Keratinocyte (primary cell): Measurements from ENCODE around the gene FBXL17. TPM values are rescaled to one million over a fixed set of nuclear protein-coding genes. Genes with fewer than 3 reads are reported as not detected.

ENCODE experiments used
- DNase-seq: peaks from one replicate; pipeline ENCODE4 v3.0.0-alpha.2; 2011; ENCODE audit warnings: low read depth, missing footprints, low spot score
- FAIRE-seq: peaks from 2 replicates; lab custom pipeline; 2011; peaks lifted over from hg19 to GRCh38; lab: Jason Lieb, UNC
- H2AFZ ChIP-seq: 2 replicates; pipeline ENCODE4 v1.6.0; 2012; ENCODE audit warnings: low read length, control low read depth, inconsistent platforms; ENCODE audit not compliant: control insufficient read depth
- H3K27ac ChIP-seq: 2 replicates; pipeline ENCODE4 v1.5.1; 2011; ENCODE audit warnings: low read length; ENCODE audit not compliant: control insufficient read depth, insufficient read depth
- H3K27me3 ChIP-seq: 3 replicates; pipeline ENCODE4 v1.6.0; 2011; ENCODE audit warnings: low read length; ENCODE audit not compliant: control insufficient read depth, insufficient read depth; ENCODE audit errors: extremely low read depth
- H3K36me3 ChIP-seq, 2 experiments: 2 replicates in 1 of 2; 3 replicates in 1 of 2; pipeline ENCODE4 v1.5.1; 2011; ENCODE audit warnings: low read length in 2 of 2, mild to moderate bottlenecking in 1 of 2; ENCODE audit not compliant: control insufficient read depth in 2 of 2, insufficient read depth in 2 of 2; ENCODE audit errors: extremely low read depth in 1 of 2
- H3K4me1 ChIP-seq: 3 replicates; pipeline ENCODE4 v1.5.1; 2011; ENCODE audit warnings: low read length; ENCODE audit not compliant: control insufficient read depth, insufficient read depth; ENCODE audit errors: extremely low read depth
- H3K4me2 ChIP-seq: 3 replicates; pipeline ENCODE4 v1.6.0; 2011; ENCODE audit warnings: low read depth, low read length; ENCODE audit not compliant: control insufficient read depth, insufficient read depth; ENCODE audit errors: extremely low read depth
- H3K4me3 ChIP-seq, 3 experiments: fragments of 200-600 bp in 1 of 3; sonication (generic) in 1 of 3; 2 replicates in 2 of 3; 3 replicates in 1 of 3; pipeline ENCODE4 v1.5.1; 2011 to 2016; ENCODE audit warnings: low read length in 3 of 3, mild to moderate bottlenecking in 3 of 3, control low read depth in 2 of 3, inconsistent platforms in 1 of 3, low read depth in 1 of 3, mixed read lengths in 1 of 3, mixed run types in 1 of 3, moderate library complexity in 1 of 3; ENCODE audit not compliant: control insufficient read depth in 2 of 3, insufficient read depth in 2 of 3; ENCODE audit errors: extremely low read depth in 1 of 3
- H3K79me2 ChIP-seq: 2 replicates; pipeline ENCODE4 v1.6.0; 2012; ENCODE audit warnings: low read length; ENCODE audit not compliant: control insufficient read depth, insufficient read depth
- H3K9ac ChIP-seq: 3 replicates; pipeline ENCODE4 v1.6.0; 2011; ENCODE audit warnings: low read length; ENCODE audit not compliant: control insufficient read depth, insufficient read depth; ENCODE audit errors: extremely low read depth
- H3K9me1 ChIP-seq: 3 replicates; pipeline ENCODE4 v1.6.0; 2011; ENCODE audit warnings: low read length; ENCODE audit not compliant: control insufficient read depth, insufficient read depth; ENCODE audit errors: extremely low read depth
- H3K9me3 ChIP-seq: 2 replicates; pipeline ENCODE4 v1.5.1; 2012; ENCODE audit warnings: low read depth, low read length; ENCODE audit not compliant: control insufficient read depth
- H4K20me1 ChIP-seq: 3 replicates; pipeline ENCODE4 v1.6.0; 2011; ENCODE audit warnings: low read length; ENCODE audit not compliant: control insufficient read depth, insufficient read depth; ENCODE audit errors: extremely low read depth
- EZH2 ChIP-seq: IDR thresholded peaks from one replicate; pipeline ENCODE4 v1.6.1; 2012; ENCODE audit warnings: inconsistent platforms, mild to moderate bottlenecking, low read length, moderate library complexity
- dilution Hi-C: fragments of 300-500 bp; cut with MboI; formaldehyde crosslinking; loops from one replicate; pipeline ENCODE4 v1.7.0; 2020; ENCODE audit warnings: low sequenced_read_pairs; ENCODE audit not compliant: extremely low pct_ligation_motif_present
- polyA plus RNA-seq, 5 experiments: library from polyadenylated mRNA; depleted of rRNA in 3 of 5; stranded (reverse) in 3 of 5; stranded (forward) in 1 of 5; unstranded in 1 of 5; fragments of >200 nt; gene quantifications; 1 replicate in 1 of 5; 2 replicates in 3 of 5; 3 replicates in 1 of 5; pipeline versions ENCODE4 v1.2.1 to v1.2.3, GENCODE V29; 2011 to 2012; ENCODE audit warnings: missing spikeins in 2 of 5, low read depth in 1 of 5, low replicate concordance in 1 of 5
- TF ChIP-seq, protein P1 (sequence below), 3 experiments: IDR thresholded peaks in 1 of 3; conservative IDR thresholded peaks in 1 of 3; optimal IDR thresholded peaks in 1 of 3; 2 replicates in 2 of 3; 3 replicates in 1 of 3; pipeline versions ENCODE3 to v1.5.1; 2011; ENCODE audit warnings: low read length in 3 of 3, mild to moderate bottlenecking in 3 of 3, moderate library complexity in 2 of 3, control low read depth in 1 of 3, inconsistent platforms in 1 of 3; ENCODE audit not compliant: insufficient read depth in 2 of 3; ENCODE audit errors: extremely low read depth in 1 of 3

The FBXL17 gene
- polyA plus RNA-seq, 1 donor (not counting 4 experiments of a cell fraction or from before 2014, with no cell fraction given), result 5.7 TPM

DNA sequence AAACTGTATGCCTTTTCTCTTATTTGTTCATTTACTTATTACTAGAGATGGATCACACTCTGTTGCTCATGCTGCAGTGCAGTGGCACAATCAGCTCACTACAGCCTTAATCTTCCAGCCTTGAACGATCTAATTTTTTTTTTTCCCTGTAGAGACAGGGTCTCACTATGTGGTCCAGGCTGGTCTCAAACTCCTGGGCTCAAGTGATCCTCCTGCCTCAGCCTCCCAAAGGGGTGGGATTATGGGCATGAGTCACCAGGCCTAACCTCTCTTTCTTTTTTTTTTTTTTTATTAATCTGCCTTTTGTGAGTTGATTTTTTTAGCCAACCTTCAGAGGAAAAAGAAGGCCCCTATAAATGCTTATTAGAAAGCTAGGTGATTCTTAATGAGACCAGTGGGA lies 303.0 kb downstream of the FBXL17 start:
- no peak for DNase-seq
- FAIRE-seq, result no peak
- dilution Hi-C loops, result no loop called here
- no peak overlapping the region for H3K27ac ChIP-seq
- H3K4me3 ChIP-seq, result no peak overlapping the region
- no peaks in the 10 kb centered on the region for H3K27me3 ChIP-seq
- no peaks in the 10 kb centered on the region for H3K4me1 ChIP-seq
- no peaks in the 10 kb centered on the region for H3K9me1 ChIP-seq
- no peaks in the 10 kb centered on the region for H3K9me3 ChIP-seq
- no peak for TF ChIP-seq EZH2
- TF ChIP-seq, protein P1, sequence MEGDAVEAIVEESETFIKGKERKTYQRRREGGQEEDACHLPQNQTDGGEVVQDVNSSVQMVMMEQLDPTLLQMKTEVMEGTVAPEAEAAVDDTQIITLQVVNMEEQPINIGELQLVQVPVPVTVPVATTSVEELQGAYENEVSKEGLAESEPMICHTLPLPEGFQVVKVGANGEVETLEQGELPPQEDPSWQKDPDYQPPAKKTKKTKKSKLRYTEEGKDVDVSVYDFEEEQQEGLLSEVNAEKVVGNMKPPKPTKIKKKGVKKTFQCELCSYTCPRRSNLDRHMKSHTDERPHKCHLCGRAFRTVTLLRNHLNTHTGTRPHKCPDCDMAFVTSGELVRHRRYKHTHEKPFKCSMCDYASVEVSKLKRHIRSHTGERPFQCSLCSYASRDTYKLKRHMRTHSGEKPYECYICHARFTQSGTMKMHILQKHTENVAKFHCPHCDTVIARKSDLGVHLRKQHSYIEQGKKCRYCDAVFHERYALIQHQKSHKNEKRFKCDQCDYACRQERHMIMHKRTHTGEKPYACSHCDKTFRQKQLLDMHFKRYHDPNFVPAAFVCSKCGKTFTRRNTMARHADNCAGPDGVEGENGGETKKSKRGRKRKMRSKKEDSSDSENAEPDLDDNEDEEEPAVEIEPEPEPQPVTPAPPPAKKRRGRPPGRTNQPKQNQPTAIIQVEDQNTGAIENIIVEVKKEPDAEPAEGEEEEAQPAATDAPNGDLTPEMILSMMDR (optimal IDR thresholded peaks at IDR 0.05 in 1 of 3, IDR thresholded peaks at IDR 0.05 in 1 of 3, conservative IDR thresholded peaks at IDR 0.05 in 1 of 3; ENCODE audit: extremely low read depth in 1 of 3, insufficient read depth in 2 of 3, low read length in 3 of 3), result no peak
- no peaks in the 10 kb centered on the region for H3K79me2 ChIP-seq
- no peaks in the 10 kb centered on the region for H4K20me1 ChIP-seq
- no peaks in the 10 kb centered on the region for H3K36me3 ChIP-seq
- H3K9ac ChIP-seq, result no peak overlapping the region
- no peak overlapping the region for H3K4me2 ChIP-seq
- no peak overlapping the region for H2AFZ ChIP-seq

DNA sequence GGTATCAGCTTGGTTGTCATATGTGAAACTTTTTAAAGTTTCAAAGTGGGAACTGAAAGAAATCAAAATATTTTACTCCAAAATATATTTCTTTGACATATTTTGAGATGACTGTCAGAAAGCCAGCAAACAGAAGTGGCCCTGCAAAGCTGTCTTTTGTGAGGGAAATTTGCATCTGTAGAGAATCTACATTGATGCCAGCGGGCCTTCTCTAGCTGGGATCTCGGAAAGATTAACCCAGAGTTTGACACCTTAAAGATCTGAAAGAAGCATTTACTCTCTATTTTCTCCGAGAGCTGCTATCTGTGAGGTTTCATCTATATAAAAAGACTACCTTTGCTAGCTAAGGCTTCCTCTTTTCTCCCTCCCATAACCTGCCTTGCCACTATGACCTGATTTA lies 303.6 kb downstream of the FBXL17 start:
- Histone ChIP-seq H3K36me3 (no peaks in the 10 kb centered on the region), H3K9me1 (no peaks in the 10 kb centered on the region), H3K27ac (no peak overlapping the region), H2AFZ (no peak overlapping the region), H3K4me1 (no peaks in the 10 kb centered on the region), H3K9me3 (no peaks in the 10 kb centered on the region), H3K79me2 (no peaks in the 10 kb centered on the region), H4K20me1 (no peaks in the 10 kb centered on the region), H3K27me3 (no peaks in the 10 kb centered on the region), H3K4me2 (no peak overlapping the region), H3K4me3 (no peak overlapping the region), H3K9ac (no peak overlapping the region)
- dilution Hi-C loops, result no loop called here
- FAIRE-seq (no peak), DNase-seq (no peak)
- TF ChIP-seq, protein P1 (optimal IDR thresholded peaks at IDR 0.05 in 1 of 3, IDR thresholded peaks at IDR 0.05 in 1 of 3, conservative IDR thresholded peaks at IDR 0.05 in 1 of 3; ENCODE audit: extremely low read depth in 1 of 3, insufficient read depth in 2 of 3, low read length in 3 of 3), result no peak
- no peak for TF ChIP-seq EZH2
